GM12878 (cell line): ENCODE results near the gene ACOT13. TPM values are rescaled to one million over a fixed set of nuclear protein-coding genes. Genes with fewer than 3 reads are reported as not detected.

Experiments
- CBX3 ChIP-seq: fragments of 200-600 bp; sonication (generic); IDR thresholded peaks from 2 replicates; pipeline ENCODE4 v1.6.1; 2016; ENCODE audit warnings: low read depth, borderline replicate concordance
- ETV6 ChIP-seq, 2 experiments: fragments of 450-650 bp in 1 of 2; IDR thresholded peaks in 1 of 2; conservative IDR thresholded peaks in 1 of 2; 2 replicates each; pipeline ENCODE4 v1.6.1; 2014; ENCODE audit warnings: antibody characterized with exemption in 1 of 2, borderline replicate concordance in 1 of 2, low read depth in 1 of 2, mild to moderate bottlenecking in 1 of 2, moderate library complexity in 1 of 2
- MXI1 ChIP-seq: fragments of 150-350 bp; IDR thresholded peaks from 2 replicates; pipeline ENCODE4 v1.6.1; 2011; ENCODE audit warnings: low read depth, mild to moderate bottlenecking, inconsistent platforms, low read length, improper control_type of control experiment
- NR2F1 ChIP-seq: fragments of 450-650 bp; conservative IDR thresholded peaks from 2 replicates; pipeline ENCODE4 v1.6.1; 2017; ENCODE audit warnings: mild to moderate bottlenecking
- SIX5 ChIP-seq: IDR thresholded peaks from 2 replicates; pipeline ENCODE4 v1.6.1; 2011; ENCODE audit warnings: mild to moderate bottlenecking, low read depth, low read length, moderate library complexity; ENCODE audit not compliant: severe bottlenecking
- SP1 ChIP-seq: IDR thresholded peaks from one replicate; pipeline ENCODE4 v1.6.1; 2011; ENCODE audit warnings: low read depth, low read length
- STAT1 ChIP-seq: fragments of 450-650 bp; conservative IDR thresholded peaks from 2 replicates; pipeline ENCODE4 v1.6.1; 2014; ENCODE audit warnings: antibody characterized with exemption, mild to moderate bottlenecking
- ZBTB4 ChIP-seq: fragments of 450-650 bp; formaldehyde crosslinking; IDR thresholded peaks from 2 replicates; pipeline ENCODE4 v1.4.0; 2022; ENCODE audit warnings: mild to moderate bottlenecking, moderate library complexity
- ZNF687 ChIP-seq: fragments of 450-650 bp; IDR thresholded peaks from 2 replicates; pipeline ENCODE4 v1.6.1; 2017; ENCODE audit warnings: mild to moderate bottlenecking, moderate library complexity
- polyA plus RNA-seq, 11 experiments: library from polyadenylated mRNA; depleted of rRNA in 4 of 11; unstranded in 6 of 11; stranded (reverse) in 5 of 11; fragments of >200 nt; fragmentation: Nextera tagmentation in 4 of 11; fragmentation: Illumina TruSeq in 1 of 11; extraction: Ambion mirVana in 4 of 11; extraction: Trizol in 1 of 11; gene quantifications; 1 replicate in 1 of 11; 2 replicates in 10 of 11; pipeline versions ENCODE4 v1.2.1 to v1.2.3, GENCODE V29; 2011 to 2016; ENCODE audit warnings: inconsistent platforms in 2 of 11, missing spikeins in 2 of 11, low read depth in 1 of 11
- total RNA-seq, 4 experiments: library from RNA; depleted of rRNA in 3 of 4; stranded (reverse); fragments of >200 nt in 3 of 4; fragmentation: Illumina TruSeq in 1 of 4; extraction: Trizol in 1 of 4; gene quantifications; 2 replicates each; pipeline versions ENCODE4 v1.2.1 to v1.2.3, GENCODE V29; 2013 to 2021
- TF ChIP-seq, protein P1 (sequence below): IDR thresholded peaks from 2 replicates; pipeline ENCODE4 v1.6.1; 2012; ENCODE audit warnings: low read length, inconsistent platforms
- TF ChIP-seq, protein P2 (sequence below): IDR thresholded peaks from 2 replicates; pipeline ENCODE4 v1.6.1; 2011; ENCODE audit warnings: borderline replicate concordance, low read depth, mild to moderate bottlenecking, moderate library complexity, mixed read lengths, low read length; ENCODE audit not compliant: insufficient read depth; ENCODE audit errors: extremely low read length

The ACOT13 gene
- total and polyA plus RNA-seq, 10 of the 15 experiments (the other 5 are each of a cell fraction or from before 2014, with no cell fraction given), result 6.0 to 60.6 (median 36.6) TPM

GRCh38 chr6:24649691-24650090 is 17.2 kb upstream of the ACOT13 start (continued):
- no peak for TF ChIP-seq ZBTB4 (CRISPR knock-in tag)
- TF ChIP-seq ETV6 (conservative IDR thresholded peaks at IDR 0.05 in 1 of 2, IDR thresholded peaks at IDR 0.05 in 1 of 2; ENCODE audit: borderline replicate concordance in 1 of 2, low read depth in 1 of 2), result no peak
- TF ChIP-seq, protein P1, sequence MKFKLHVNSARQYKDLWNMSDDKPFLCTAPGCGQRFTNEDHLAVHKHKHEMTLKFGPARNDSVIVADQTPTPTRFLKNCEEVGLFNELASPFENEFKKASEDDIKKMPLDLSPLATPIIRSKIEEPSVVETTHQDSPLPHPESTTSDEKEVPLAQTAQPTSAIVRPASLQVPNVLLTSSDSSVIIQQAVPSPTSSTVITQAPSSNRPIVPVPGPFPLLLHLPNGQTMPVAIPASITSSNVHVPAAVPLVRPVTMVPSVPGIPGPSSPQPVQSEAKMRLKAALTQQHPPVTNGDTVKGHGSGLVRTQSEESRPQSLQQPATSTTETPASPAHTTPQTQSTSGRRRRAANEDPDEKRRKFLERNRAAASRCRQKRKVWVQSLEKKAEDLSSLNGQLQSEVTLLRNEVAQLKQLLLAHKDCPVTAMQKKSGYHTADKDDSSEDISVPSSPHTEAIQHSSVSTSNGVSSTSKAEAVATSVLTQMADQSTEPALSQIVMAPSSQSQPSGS, result no peak
- no peak for TF ChIP-seq SP1
- TF ChIP-seq CBX3, result no peak
- TF ChIP-seq MXI1, result no peak
- no peak for TF ChIP-seq STAT1
- no peak for TF ChIP-seq NR2F1
- no peak for TF ChIP-seq ZNF687
- TF ChIP-seq SIX5, result no peak
- TF ChIP-seq, protein P2, sequence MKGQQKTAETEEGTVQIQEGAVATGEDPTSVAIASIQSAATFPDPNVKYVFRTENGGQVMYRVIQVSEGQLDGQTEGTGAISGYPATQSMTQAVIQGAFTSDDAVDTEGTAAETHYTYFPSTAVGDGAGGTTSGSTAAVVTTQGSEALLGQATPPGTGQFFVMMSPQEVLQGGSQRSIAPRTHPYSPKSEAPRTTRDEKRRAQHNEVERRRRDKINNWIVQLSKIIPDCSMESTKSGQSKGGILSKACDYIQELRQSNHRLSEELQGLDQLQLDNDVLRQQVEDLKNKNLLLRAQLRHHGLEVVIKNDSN, result no peak
